Right renal pelvis (tissue), 4 donors: ENCODE data around the gene PHRF1. TPM values are rescaled to one million over a fixed set of nuclear protein-coding genes. Genes with fewer than 3 reads are reported as not detected.

Experiments
- DNase-seq, 4 donors: peaks; one replicate each; pipeline ENCODE4 v3.0.0-alpha.2; 2013; ENCODE audit warnings: low read depth in 4 of 4, low spot score in 3 of 4, missing footprints in 1 of 4
- polyA plus RNA-seq, 4 donors: library from polyadenylated mRNA; unstranded; fragments of 120-200 nt; gene quantifications; one replicate each; pipeline ENCODE4 v1.2.1, GENCODE V29; 2013; ENCODE audit not compliant: insufficient read length in 4 of 4

Gene PHRF1
- polyA plus RNA-seq, 4 donors = 21.1 to 27.4 (median 21.9) TPM

DNA sequence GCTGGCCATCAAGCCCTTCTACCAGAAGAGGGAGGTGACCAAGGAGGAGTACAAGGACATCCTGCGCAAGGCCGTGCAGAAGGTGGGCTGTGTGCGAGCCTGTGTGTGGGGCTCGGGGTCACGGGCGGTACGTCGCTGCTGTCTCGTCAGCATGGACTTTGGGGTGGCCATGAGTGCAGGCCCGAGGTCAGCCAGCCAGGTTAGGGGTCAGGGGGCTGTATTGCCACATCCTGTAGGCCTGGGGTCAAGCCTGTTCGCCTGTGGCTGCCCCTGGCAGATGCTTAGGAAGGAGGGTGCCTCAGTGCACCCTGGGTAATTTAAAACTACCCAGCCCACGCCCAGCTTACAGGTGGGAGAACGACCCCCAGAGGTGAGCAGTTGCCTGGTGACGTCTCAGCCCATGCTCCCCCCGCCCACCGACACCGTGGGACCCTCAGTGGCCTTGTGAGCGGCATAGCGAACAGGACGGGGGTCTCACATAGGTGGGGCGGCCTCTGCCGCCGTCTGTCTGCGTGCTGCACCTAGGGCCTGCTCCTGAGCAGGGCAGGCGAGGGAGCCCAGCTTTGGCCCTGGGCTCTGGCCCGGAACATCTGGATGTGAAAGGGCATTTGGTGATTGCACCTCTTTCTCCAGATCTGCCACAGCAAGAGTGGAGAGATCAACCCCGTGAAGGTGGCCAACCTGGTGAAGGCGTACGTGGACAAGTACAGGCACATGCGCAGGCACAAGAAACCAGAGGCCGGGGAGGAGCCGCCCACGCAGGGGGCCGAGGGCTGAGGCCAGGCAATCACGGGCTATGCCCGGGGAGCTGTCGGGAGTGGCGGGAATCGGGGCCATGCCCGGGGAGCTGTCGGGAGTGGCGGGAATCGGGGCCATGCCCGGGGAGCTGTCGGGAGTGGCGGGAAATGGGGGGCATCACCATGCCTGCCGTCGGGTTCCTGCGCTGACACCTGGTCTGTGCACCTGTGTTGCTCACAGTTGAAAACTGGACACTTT is 35.0 kb downstream of the PHRF1 start:
- DNase-seq = no peak

DNA sequence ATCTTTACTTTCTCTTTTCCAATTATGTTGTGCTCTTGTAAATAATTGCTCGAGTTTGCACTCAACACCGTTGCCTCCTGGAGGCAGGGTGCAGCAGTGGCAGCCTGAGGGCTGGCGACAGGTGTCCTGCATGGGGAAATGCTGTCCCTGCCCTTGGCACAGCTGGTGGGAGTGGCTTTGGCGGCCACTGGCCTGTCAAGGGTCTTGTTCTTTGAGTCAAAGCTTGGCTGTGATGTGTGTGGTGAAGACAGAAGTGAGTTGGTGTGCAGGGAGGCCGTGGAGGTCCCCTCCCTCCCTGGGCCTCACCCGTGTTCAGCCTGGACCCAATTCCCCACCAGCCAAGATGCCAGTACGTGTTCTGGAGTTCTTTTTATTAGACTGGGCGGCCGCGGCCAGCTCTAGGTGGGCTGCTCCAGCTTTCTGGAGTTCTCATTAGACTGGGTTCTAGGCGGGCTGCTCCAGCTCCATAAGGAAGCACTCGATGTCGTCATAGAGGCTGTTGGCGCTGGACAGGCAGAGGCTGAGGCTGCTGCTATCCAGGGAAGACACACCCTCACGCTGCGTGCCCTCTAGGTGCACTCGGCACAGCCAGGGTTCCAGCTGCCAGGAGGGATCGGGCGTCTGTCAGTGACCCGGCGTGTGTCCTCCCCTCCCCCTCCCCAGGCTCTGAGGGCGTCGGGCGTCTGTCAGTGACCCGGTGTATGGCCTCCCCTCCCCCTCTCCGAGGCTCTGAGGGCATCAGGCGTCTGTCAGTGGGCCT is 36.1 kb downstream of the PHRF1 start:
- no peak for DNase-seq

DNA sequence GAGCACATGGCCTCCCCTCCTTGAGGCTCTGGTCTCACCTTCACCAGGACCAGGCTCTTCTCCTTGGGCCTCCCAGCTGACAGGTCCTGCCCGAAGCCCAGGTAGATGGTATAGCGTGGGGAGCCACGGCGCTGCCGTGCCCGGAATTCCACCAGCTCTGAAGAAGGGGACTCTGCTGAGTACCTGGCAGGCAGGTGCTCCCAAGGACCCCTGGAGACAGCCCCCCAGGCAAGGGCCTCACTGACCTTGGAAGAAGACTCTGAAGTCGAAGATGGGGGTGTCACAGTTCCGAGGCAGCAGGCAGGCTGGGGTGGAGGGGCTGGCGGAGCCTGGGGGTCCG is 36.7 kb downstream of the PHRF1 start:
- no peak for DNase-seq

DNA sequence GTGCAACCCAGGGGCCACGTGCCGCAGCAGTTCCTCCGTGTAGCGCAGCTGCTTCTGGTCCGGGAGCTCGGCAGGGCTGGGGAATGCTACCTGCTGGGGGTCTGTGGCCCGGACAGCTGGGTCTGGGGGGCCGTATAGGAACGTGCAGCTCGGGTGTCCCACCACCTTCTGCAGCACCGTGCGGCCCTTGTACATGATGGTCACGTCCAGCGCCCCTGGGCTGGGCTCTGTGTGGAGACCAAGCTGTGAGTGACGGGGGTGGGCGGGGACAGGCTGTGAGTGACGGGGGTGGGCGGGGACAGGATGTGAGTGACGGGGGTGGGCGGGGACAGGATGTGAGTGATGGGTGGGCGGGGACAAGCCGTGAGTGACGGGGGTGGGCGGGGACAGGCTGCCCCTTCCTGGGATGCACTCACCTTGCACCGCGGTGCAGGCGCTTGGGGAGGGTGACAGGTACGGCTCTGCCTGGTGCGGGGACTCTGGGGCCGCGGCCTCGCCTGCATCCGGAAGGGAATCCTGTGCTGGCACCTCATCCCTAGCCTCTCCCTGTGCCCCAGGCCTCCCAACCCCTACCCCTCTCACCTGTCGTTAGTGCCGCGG is 37.2 kb downstream of the PHRF1 start:
- DNase-seq = no peak

DNA sequence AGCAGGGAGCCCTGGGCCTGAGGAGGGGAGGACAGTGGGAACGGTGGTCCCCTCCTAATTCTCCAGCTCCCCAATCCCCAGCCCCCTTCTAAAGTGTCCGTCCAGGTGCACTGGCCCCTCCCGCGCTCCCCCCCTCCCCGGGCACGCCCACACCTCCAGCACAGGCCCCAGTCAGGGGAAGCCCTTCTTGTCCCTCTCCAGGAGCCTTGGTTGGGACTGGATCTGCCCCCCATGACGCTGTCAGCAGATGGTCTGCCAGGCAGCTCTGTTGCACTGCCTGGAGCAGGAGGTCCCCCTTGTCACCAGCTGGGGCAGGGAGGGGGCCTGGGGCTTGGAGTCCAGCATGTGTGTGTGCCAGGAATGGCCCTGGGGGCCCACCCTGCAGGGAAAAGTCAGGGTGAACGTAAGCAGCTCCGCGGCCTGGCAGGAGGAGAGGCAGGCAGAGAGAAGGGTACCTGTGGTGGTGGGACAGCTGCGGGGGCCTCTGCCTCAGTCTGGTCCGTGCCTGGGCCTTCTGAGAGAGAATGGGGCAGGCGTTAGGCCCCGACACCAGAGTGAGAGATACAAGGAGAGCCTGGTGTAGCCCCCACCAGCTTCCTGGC is 37.9 kb downstream of the PHRF1 start:
- DNase-seq = no peak

DNA sequence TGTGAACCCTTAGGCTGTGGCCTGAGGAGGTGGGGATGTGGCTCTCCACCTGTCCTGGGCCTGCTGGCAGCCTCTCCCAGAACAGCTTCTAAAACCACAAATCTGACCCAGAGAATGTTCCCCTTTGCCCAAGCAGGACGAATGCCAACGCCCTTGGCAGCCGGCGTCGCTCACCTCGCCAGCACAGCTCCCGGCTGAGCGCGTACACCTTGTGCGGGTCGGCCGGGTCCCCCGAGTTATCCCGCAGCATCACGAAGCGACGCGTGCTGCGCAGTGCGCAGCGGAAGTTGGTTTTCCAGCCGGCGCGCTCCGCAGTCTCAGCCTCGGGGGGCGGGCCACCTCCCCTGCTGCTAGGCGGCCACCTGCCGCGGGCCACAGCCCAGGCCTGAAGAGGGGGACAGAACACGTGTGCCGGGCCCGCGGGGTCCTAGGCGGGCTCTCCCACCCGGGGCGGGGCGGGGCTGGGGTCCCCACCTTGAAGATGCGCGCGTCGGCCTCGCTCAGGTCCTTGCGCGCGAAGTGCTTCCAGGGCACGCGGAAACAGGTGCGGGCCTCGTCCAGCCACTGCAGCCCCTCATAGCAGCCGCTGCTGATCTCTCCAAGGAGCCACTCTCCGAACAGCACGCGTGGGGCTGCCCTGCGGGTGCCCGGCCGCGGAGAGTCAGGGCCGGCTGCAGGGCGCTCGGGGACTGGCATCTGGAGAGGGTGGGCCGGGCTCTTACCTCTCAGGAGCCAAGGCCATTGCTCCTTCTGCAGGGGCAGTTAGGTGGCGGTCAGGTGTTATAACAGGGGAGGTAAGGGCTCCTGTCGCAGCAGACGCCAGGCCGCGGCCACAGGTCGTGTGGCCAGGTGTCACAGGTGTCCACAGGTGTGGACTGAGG is 38.6 kb downstream of the PHRF1 start:
- DNase-seq = no peak

DNA sequence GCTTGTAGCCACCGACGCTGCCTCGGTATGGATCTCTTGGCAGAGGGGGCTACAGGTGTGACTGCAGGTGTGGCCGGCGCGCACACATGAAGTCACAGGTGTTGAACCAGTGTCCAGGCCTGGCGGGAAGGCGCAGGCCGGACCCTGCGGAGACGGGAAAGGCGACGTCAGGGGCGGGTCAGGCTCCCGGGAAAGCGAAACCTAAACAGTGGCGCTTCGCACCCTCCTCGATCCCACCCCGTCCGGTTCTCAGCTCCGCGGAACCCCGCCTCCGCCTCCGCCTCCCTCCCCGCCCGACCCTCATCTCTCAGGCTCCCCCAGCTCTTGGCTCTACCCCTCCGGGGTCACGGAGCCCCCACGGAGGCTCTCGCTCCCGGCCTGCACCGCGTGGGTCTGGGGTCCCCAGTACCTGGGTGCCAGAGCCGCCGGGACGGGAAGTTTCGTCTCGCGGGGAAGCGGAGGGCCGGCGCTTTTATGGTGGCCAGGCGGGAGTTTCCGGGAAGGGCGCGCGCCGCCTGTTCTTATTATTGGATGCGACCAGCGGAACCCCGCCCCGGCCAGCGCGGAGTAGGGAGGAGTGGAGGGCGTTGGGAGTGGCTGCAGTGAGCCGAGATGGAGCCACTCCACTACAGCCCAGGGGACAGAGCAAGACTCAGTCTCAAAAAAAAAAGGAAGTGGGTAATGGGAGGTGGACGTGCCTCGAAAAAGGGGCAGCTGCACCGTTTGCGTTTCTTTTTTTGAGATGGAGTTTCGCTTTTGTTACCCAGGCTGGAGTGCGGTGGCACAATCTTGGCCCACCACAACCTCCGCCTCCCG is 39.4 kb downstream of the PHRF1 start, which contains the start of gene IRF7:
IRF7 (minus strand) TSS at position 447 of the 816 bp plus-strand sequence. CDS start 586 bp downstream, outside the sequence.
- peak; percentile 84 to 85 (median 84) for DNase-seq

DNA sequence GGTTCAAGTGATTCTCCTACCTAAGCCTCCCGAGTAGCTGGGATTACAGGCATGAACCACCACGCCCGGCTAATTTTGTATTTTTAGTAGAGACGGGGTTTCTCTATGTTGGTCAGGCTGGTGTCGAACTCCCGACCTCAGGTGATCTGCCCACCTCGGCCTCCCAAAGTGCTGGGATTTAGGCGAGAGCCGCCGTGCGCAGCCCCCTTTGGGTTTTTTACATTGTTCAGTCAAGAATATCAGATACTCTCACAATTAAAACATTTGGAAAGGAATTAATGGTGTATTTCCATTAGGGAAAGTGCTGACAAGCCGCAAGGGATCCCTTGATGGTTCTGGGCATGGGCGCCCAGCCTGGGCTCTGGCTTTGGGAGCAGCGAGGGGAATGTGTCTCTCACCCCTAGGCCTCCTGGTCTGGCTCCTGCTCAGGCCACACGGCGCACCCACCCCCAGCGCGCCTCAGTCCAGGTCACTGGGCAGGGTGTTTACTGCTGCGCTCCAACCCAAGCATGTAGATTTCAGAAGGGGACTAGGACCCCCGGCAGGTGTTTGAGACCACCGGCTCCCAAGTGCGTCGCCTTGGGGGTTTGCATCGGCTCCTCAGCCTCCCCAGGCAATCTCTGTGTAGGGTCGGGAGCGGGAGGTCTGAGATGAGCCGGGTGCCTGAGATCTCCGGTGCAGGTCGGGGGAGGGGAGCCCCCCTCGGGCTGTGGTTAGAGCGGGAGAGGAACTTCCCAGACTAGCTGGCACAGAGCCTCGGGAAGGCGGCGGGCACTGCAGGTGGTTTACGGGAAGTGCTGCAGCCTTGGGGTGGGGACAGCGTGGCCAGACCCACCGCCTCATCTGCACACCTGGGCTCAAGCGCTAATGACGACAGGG is 40.3 kb downstream of the PHRF1 start:
- no peak for DNase-seq

DNA sequence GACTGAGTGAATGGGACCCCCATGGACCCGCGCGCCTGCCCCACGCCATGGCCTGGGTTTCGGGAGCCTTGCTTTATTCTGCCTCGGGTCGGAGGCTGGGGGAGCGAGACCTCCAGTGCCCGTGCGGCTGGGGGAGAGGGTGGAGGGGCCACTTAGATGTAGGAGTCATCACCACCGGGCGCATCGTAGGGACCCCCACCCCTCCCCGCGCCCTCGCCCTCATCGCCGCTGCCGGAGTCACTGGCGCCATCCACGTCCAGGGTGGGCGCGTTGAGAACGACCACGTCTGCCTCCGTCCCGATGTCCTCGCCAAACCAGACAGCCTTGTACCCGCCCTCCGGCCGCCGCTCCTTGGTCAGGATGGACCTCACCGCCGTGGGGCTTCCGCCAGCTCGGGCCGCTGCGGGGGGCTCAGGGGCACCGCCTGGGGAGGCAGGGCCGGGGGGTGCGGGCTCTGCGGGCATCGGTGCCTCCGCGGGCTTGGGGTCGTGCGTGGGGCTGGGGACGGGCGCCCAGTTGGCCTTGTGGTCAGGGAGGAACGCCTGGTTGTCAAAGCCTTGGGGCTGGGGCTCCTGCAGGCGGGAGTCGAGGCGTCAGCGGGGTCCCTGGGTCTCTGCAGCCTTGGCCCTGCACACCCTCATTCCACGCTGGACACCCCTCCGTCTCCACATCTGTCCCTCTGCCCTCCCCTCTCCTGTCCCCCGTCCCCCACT is 41.1 kb downstream of the PHRF1 start:
- no peak for DNase-seq

DNA sequence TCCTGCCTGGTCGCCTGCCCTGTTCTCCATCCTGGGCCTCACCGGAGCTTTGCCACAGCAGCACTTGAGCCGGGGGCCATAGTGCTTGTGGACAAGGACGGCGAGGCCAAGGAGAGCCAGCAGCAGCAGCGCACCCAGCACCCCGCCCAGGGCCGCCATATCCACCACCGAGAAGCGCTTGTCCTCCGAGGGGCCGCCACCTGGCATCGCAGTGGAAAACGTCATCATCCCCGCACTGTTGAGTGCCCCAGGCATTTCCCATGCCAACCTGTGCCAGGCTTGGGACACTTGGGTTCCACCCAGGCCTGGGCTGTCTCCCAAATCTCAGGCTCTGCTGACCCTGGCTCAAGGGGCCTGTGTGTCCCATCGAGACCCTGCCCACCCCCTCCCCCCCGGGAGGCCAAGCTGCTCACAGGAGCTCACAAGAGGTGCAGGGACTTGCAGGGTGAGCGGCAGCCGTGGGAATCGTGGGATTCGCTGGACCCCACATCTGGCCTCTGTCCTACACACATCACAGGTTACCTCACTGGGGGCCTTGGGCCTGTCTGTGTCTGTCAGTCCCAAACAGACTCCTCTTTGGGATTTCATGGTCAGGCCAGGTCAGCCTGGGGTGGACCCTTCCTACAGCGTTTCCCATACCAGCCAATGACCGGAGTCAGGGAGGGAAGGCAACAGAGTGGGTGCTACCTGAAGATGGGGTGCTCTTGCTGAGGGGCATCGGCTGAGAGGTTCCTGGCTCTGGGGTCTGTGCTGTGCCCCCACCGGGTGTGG is 41.8 kb downstream of the PHRF1 start:
- DNase-seq = no peak

DNA sequence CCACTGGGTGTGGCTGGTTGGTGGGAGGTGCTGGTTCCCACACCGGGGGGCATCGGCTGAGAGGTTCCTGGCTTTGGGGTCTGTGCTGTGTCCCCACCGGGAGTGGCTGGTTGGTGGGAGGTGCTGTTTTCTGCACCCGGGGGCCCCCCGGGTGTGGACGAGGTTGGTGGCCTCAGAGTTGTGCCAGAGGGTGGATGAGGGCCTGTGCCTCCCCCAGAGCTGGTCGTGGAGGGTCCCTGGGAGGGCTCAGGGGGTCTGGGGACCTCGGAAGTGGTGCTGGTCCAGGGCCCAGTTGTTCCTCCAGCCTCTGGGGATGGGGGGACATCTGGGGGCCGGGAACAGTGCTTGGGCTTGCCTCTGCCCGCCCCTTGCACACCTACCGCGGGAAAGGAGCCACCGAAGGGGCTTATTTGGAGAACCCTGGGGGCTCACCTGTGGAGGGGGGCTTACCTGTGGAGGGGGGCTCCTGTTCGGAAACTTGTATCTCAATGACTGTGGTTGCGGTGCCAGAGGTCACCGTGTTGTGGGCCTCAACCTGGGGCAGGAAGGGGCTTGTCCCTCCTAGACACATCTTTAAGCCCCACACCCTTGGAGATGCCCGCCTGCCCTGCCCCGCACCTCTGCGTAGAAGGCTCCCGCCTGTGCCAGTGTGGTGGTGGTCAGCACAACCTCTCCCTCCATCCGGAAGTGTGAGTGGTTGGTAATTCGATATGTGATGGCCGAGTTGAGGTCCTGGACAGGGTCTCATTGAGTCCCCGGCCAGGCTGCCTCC is 42.8 kb downstream of the PHRF1 start:
- DNase-seq = no peak

DNA sequence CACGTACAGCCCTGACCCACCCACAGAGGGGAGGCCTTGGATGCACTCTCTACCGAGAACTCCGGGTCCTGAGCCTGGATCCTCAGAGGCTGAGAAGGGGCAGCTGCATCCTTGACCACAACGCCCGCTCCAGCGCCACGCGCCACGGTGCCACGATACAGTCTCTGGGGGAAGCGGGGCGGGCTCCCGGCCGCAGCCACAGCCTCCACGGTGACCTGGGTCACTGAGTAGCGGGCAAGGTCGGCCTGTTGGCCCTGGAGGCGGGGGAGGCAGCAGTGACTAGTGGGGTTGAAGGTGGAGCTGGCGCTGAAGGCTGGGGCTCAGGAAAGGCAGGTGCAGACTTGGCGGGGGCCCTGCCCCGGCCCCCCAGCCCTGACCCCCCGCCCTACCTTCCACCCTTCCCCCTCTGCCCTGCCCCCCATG is 43.4 kb downstream of the PHRF1 start:
- no peak for DNase-seq

DNA sequence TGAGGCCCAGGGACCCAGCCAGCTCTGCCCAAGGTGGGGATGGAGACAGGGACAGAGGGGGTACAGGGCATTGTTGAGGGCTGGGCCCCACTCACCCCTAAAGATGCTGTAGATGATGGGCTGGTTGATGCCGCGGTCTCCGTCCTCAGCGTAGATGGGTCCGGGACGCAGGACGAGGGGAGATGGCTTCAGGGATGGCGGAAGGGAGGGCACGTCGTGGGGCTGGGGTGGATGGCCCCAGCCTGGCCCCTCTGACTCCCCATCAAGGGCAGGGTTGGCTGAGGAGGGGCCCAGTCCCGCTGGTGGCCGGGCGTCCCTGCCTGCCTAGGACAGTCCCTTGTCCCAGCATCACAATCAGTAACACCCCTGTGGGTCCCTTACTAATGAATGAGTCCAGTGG is 43.9 kb downstream of the PHRF1 start:
- no peak for DNase-seq

DNA sequence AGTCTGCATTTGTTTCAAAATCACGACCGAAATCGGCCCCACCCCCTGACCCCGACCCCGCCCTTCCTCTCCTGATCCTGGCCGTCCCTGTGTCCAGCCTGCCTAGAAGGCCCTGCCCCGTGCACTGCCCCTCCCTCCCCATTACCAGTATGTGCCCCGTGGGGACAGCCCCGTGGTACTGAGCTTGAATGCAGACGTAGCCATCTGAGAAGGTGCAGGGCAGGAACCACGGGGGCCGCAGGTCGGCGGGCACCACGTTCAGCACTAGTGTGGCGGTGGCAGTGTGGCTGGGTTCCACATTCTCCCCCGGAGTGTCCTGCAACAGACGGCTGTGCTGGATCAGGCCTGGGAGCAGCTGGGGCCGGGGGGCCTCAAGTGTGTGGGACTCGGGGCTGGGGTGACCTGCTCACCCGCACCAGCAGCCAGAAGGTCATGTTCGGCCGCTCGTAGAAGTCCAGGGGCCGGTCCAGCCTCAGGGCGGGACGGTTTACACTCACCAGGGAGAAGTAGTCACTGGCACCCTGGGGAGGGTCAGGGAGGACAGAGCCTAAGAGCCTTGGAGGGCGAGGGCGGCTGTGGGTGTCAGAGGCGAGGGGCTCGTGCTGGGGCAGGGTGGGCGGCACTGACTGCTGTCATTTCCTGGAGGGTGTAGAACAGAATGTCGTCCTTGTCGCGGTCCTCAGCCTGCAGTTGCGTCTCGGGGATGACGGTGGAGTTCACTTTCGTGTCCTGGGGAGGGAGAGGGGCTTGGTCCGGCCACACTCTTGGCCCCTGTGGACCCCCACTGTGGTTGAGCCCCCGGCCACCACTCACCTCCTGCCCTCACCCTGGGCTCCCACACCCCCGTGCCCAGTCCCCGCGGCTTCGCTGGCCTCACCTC is 44.9 kb downstream of the PHRF1 start:
- DNase-seq = no peak

DNA sequence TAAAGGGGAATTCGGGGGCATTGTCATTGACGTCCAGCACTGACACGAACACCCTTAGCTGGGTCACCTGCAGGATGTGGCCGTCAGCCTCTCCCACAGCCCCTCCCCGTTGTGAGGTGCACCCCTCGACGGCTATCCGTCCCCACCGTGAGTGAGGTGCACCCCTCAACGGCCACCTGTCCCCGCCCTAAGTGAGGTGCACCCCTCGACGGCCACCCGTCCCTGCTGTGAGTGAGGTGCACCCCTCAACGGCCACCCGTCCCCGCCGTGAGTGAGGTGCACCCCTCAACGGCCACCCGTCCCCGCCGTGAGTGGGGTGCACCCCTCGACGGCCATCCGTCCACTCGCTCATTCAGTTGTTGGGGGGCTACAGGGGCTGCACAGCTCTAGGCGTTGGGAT is 45.6 kb downstream of the PHRF1 start:
- DNase-seq = no peak
